ENCODE data around the gene ASIC1.

Gene ASIC1

GRCh38 chr12:50055831-50056638 is 1.4 kb upstream of the ASIC1 start:
- Mint-ChIP-seq H3K4me3 (peak overlapping the region; percentile 94), H3K4me1 (peaks cover 43% of the 10 kb centered on the region), H3K27me3 (ENCODE audit: low read depth, poor library complexity) (peaks cover 58% of the 10 kb centered on the region), H3K36me3 (ENCODE audit: low read depth) (peaks cover 9% of the 10 kb centered on the region), H3K9me3 (no peaks in the 10 kb centered on the region), H3K27ac (no peak overlapping the region)
- DNase-seq: peak; percentile 57
- TF ChIP-seq CTCF (IDR thresholded peaks at IDR 0.05): peak; percentile 92

DNA sequence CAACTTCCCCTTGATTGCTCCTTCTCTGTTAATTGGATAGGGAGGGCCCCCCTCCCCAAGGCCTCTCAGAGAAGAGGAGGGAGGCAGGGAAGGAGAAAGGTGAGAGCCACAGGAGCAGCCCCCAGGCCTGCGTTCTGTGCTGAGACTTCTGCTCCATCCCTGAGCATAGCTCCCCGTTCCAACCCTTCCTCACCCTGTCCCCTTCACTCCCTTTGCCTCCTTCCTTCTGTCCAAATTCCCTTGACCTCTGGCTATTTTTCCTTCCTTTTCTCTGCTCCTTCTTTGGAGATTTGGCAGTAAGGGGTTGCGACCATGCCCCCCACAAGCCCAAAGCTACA is 788 bp upstream of the ASIC1 start:
- Mint-ChIP-seq H3K4me3 (peak overlapping the region; percentile 94), H3K36me3 (ENCODE audit: low read depth) (peaks cover 14% of the 10 kb centered on the region), H3K27me3 (ENCODE audit: low read depth, poor library complexity) (peaks cover 56% of the 10 kb centered on the region), H3K27ac (no peak overlapping the region), H3K9me3 (no peaks in the 10 kb centered on the region), H3K4me1 (peaks cover 38% of the 10 kb centered on the region)
- DNase-seq: no peak
- no peak for TF ChIP-seq CTCF (IDR thresholded peaks at IDR 0.05)

DNA sequence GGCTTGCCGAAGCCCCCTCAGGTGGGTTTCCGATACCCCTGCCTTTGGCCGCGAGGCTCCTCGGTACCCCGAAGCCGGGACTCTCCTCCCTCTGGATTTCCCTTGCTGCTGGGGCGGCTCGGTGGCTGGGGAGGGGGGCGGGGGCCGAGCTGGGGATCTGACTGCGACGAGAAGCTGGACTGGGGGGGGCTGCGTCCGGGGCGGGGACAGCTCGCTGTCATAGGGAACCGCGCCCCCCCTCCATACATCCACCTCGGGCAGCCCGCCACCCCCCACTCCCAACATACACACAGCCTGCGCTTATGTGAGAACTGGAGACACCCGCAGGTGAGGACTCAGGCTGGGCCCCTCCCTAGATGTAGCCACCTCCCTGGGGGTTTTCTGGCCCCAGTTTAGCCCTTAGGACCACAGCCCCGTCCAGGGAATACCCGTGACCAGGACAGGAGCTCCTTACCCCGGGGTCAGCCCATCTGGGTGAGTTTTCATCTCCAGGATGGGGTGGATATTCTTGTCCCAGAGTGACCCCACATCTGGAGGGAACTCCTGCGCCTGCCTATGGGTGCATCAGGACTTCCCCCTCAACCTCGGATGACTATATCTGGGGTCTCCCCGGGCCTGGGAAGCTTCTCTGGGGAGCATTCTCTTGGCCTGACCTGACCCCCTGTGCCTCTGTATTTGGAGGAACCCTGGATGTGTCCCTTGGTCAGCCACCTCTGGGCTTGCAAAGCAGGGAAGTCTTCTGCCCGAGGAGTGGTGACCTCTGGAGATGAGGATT is 687 bp downstream of the ASIC1 start:
- Mint-ChIP-seq H3K36me3 (ENCODE audit: low read depth) (peaks cover 20% of the 10 kb centered on the region), H3K9me3 (no peaks in the 10 kb centered on the region), H3K27me3 (ENCODE audit: low read depth, poor library complexity) (peaks cover 53% of the 10 kb centered on the region), H3K4me1 (peaks cover 35% of the 10 kb centered on the region), H3K4me3 (peak overlapping the region; percentile 74), H3K27ac (no peak overlapping the region)
- DNase-seq: no peak
- TF ChIP-seq CTCF (IDR thresholded peaks at IDR 0.05): no peak

DNA sequence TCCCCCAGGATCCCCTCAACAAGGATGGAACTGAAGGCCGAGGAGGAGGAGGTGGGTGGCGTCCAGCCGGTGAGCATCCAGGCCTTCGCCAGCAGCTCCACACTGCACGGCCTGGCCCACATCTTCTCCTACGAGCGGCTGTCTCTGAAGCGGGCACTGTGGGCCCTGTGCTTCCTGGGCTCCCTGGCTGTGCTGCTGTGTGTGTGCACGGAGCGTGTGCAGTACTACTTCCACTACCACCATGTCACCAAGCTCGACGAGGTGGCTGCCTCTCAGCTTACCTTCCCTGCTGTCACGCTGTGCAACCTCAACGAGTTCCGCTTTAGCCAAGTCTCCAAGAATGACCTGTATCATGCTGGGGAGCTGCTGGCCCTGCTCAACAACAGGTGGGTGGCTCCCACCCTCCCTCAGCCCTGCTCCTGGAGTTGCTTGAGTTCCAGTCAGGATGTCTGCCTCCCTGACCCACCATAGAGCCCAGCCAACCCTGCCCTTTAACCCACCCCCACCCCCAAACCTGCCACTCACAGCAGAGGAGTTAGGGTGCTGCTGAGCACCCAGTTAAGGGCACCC is 1.4 kb downstream of the ASIC1 start:
- DNase-seq: no peak
- Mint-ChIP-seq H3K9me3 (no peaks in the 10 kb centered on the region), H3K27ac (no peak overlapping the region), H3K27me3 (ENCODE audit: low read depth, poor library complexity) (peaks cover 52% of the 10 kb centered on the region), H3K36me3 (ENCODE audit: low read depth) (peaks cover 20% of the 10 kb centered on the region), H3K4me3 (peak overlapping the region; percentile 74), H3K4me1 (peaks cover 35% of the 10 kb centered on the region)
- no peak for TF ChIP-seq CTCF (IDR thresholded peaks at IDR 0.05)

DNA sequence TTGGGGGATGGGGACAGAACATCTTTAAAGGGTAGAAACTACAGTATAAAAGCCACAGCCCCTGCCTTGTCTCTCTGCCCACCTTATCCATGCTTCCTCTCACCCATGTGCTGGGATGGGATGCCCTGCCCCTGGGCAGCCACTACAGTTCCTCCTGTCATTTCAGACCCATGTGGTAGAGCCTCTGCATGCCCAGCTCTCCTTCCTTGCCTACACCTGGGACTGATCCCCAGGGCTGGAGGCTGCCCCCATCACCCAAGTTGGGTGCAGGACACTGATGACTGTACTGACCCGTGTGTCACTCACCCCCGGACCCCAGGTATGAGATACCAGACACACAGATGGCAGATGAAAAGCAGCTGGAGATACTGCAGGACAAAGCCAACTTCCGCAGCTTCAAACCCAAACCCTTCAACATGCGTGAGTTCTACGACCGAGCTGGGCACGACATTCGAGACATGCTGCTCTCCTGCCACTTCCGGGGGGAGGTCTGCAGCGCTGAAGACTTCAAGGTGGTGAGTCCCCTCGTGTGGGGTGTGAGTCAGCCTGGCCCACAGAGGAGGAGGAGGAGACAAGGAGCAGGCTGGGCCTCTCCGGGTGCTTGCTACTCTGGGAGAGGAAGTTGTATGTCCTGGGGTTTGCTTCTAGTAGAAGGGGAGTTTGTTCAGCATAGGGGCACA is 2.2 kb downstream of the ASIC1 start:
- no peaks in the 10 kb centered on the region for H3K9me3 Mint-ChIP-seq
- H3K27ac Mint-ChIP-seq: no peak overlapping the region
- H3K27me3 Mint-ChIP-seq (ENCODE audit: low read depth, poor library complexity): peaks cover 51% of the 10 kb centered on the region
- no peak for DNase-seq
- TF ChIP-seq CTCF (IDR thresholded peaks at IDR 0.05): no peak
- H3K4me3 Mint-ChIP-seq: peak overlapping the region; percentile 74
- peaks cover 20% of the 10 kb centered on the region for H3K36me3 Mint-ChIP-seq (ENCODE audit: low read depth)
- H3K4me1 Mint-ChIP-seq: peaks cover 35% of the 10 kb centered on the region

Data from nephron progenitor cell (in vitro differentiated cells).